ENCODE measurements around the gene UBR2. TPM values are rescaled to one million over a fixed set of nuclear protein-coding genes. Genes with fewer than 3 reads are reported as not detected.
"Not testable (repeated sequence)": the region's sequence is repeated elsewhere in the genome, so short reads cannot be mapped to it uniquely, and the experiment has no call there.

The UBR2 gene
- total RNA-seq, 1 donor from 2014 or later: 23.2 TPM

- peak in 1 of 2 donors; percentile 25 for DNase-seq (ENCODE audit: low read depth in 2 of 2)
Observed at GRCh38 chr6:42555477-42556457, 8.1 kb upstream of the UBR2 start.

- no peak for DNase-seq (ENCODE audit: low read depth in 2 of 2)
Observed at GRCh38 chr6:42556462-42556861, 7.4 kb upstream of the UBR2 start.

GRCh38 chr6:42559276-42559675 lies 4.6 kb upstream of the UBR2 start:
- DNase-seq (ENCODE audit: low read depth in 2 of 2): not testable (repeated sequence)

GRCh38 chr6:42561986-42562385 lies 1.8 kb upstream of the UBR2 start:
- DNase-seq (ENCODE audit: low read depth in 2 of 2): no peak

GRCh38 chr6:42562788-42563405 lies 932 bp upstream of the UBR2 start:
- DNase-seq (ENCODE audit: low read depth in 2 of 2): no peak

GRCh38 chr6:42564506-42564825 lies 637 bp downstream of the UBR2 start:
- DNase-seq (ENCODE audit: low read depth in 2 of 2): peak in 1 of 2 donors; percentile 69

GRCh38 chr6:42565823-42566613 lies 2.2 kb downstream of the UBR2 start:
- no peak for DNase-seq (ENCODE audit: low read depth in 2 of 2)

GRCh38 chr6:42566614-42567208 lies 2.9 kb downstream of the UBR2 start:
- no peak for DNase-seq (ENCODE audit: low read depth in 2 of 2)

- not testable (repeated sequence) for DNase-seq (ENCODE audit: low read depth in 2 of 2)
Observed at GRCh38 chr6:42567237-42567636, 3.4 kb downstream of the UBR2 start.

- peak; percentile 94 to 95 for DNase-seq (ENCODE audit: low read depth in 2 of 2)
Observed at GRCh38 chr6:42569102-42570028, 5.5 kb downstream of the UBR2 start.

- no peak for DNase-seq (ENCODE audit: low read depth in 2 of 2)
Observed at GRCh38 chr6:42571611-42572342, 7.9 kb downstream of the UBR2 start.

GRCh38 chr6:42572523-42572922 lies 8.7 kb downstream of the UBR2 start:
- DNase-seq (ENCODE audit: low read depth in 2 of 2): no peak

- DNase-seq (ENCODE audit: low read depth in 2 of 2): not testable (repeated sequence)
Observed at GRCh38 chr6:42576538-42576937, 12.7 kb downstream of the UBR2 start.

- no peak for DNase-seq (ENCODE audit: low read depth in 2 of 2)
Observed at GRCh38 chr6:42598300-42598699, 34.5 kb downstream of the UBR2 start.

GRCh38 chr6:42599558-42599957 lies 35.7 kb downstream of the UBR2 start:
- no peak for DNase-seq (ENCODE audit: low read depth in 2 of 2)

- no peak for DNase-seq (ENCODE audit: low read depth in 2 of 2)
Observed at GRCh38 chr6:42604150-42604549, 40.3 kb downstream of the UBR2 start.

- not testable (repeated sequence) for DNase-seq (ENCODE audit: low read depth in 2 of 2)
Observed at GRCh38 chr6:42604699-42605098, 40.9 kb downstream of the UBR2 start.

- no peak for DNase-seq (ENCODE audit: low read depth in 2 of 2)
Observed at GRCh38 chr6:42610416-42610815, 46.6 kb downstream of the UBR2 start.

GRCh38 chr6:42615518-42615917 lies 51.7 kb downstream of the UBR2 start:
- DNase-seq (ENCODE audit: low read depth in 2 of 2): no peak

- no peak for DNase-seq (ENCODE audit: low read depth in 2 of 2)
Observed at GRCh38 chr6:42616716-42617115, 52.9 kb downstream of the UBR2 start.

Data from lung microvascular endothelial cell (primary cell).